Measurements from ENCODE around the gene CFAP46.

- no peak for TF ChIP-seq CTCF (IDR thresholded peaks at IDR 0.05; ENCODE audit: borderline replicate concordance, extremely low read depth, low read length, poor library complexity, severe bottlenecking)
- TF ChIP-seq EZH2 (IDR thresholded peaks at IDR 0.05; ENCODE audit: borderline replicate concordance, low read depth, low read length, severe bottlenecking) = no peak
Observed at GRCh38 chr10:132837905-132838304, 104.5 kb downstream of the CFAP46 start.
